ENCODE results near the gene MRPL22.
"Not testable (repeated sequence)": the region's sequence is repeated elsewhere in the genome, so short reads cannot be mapped to it uniquely, and the experiment has no call there.

The MRPL22 gene

DNA sequence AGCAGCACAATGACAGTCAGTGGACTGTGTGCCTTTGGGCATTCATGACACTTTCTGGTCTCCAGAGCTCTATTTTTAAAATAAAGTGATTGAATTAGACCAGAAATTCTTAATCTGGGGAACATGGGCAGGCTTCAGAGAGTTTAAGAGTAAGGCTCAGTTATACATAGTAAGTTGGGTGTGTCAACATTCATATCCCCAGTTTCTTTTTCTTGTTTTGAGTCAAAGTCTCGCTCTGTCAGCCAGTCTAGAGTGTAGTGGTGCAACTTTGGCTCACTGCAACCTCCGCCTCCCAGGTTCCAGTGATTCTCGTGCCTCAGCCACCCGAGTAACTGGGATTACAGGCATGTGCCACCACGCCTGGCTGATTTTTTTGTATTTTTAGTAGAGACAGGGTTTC, 59.0 kb downstream of the MRPL22 start:
- DNase-seq: no peak

DNA sequence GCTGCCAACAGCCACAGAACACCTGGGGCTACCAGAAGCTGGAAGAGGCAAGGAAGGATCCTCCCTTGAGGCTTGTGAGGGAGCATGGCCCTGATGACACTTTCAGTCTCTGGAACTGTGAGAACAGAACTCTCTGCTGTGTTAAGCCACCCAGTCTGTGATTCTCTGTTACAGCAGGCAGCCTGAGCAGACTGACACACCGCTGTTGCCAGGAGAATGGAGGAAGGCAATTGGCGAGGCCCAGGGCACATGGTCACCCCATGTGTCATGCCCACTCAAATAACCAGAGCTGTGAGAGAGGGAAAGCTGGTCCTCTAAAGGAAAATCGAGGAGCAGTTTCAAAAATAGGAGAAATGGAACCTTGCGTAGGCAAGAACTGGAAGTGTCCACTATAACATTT, 60.6 kb downstream of the MRPL22 start:
- no peak for DNase-seq

- not testable (repeated sequence) for DNase-seq
Measured at GRCh38 chr5:155002722-155003121, 61.8 kb downstream of the MRPL22 start.

DNA sequence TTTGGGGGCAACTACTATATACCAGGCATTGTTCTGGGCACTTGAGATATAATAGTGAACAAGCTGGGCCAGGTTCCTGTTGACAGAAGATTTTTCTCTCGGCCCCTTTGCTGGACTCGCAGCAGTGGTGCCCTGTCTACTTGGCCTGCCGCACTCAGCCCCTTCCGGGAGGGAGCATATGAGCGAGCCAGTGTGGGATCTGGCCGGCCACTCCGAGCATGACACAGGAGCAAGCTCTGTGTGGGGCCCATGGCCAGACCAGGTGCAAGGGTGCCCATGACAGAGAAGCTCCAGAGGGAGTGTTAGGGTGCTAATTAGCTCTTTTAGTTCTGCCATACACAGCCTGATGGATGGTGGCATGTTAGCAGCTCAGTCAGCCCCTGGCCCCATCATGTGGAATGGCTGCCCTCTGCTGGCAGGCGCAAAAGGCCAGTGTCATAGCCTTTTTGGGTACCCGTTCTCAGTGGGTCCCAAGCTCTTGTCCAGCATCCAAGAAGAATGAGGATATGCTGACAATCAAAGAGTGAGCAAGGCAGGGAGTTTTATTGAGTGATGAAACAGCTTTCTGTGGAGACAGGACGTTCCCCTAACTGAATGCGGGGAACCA, 63.4 kb downstream of the MRPL22 start:
- DNase-seq: no peak

DNA sequence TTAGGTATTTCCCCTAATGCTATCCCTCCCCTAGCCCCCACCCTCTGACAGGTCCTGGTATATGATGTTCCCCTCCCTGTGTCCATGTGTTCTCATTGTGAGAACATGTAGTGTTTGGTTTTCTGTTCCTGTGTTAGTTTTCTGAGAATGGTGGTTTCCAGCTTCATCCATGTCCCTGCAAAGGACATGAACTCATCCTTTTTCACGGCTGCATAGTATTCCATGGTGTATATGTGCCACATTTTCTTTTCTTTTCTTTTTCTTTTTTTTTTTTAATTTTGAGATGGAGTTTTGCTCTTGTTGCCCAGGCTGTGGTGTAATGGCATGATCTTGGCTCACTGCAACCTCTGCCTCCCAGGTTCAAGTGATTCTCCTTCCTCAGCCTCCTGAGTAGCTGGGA, 65.4 kb downstream of the MRPL22 start:
- DNase-seq: not testable (repeated sequence)

- no peak for DNase-seq
Measured at GRCh38 chr5:155008669-155009068, 67.8 kb downstream of the MRPL22 start.

GRCh38 chr5:155010881-155011280, 70.0 kb downstream of the MRPL22 start:
- no peak for DNase-seq

- DNase-seq: no peak
Measured at GRCh38 chr5:155013526-155013925, 72.7 kb downstream of the MRPL22 start, which contains the start of gene KIF4B. KIF4B (plus strand) TSS chr5:155013755; CDS start chr5:155013860, 105 bp downstream.

GRCh38 chr5:155015239-155015638, 74.4 kb downstream of the MRPL22 start:
- DNase-seq: no peak

- no peak for DNase-seq
Measured at GRCh38 chr5:155017610-155018009, 76.7 kb downstream of the MRPL22 start.
